Stimulated activated CD4-positive, alpha-beta T cell treated with anti-CD3 and anti-CD28 coated beads, Interleukin-4, amount 100 ng/mL, for 1 hour (primary cell): ENCODE measurements around the gene SQOR.
"Not testable (repeated sequence)": the region's sequence is repeated elsewhere in the genome, so short reads cannot be mapped to it uniquely, and the experiment has no call there.

Source experiments
- DNase-seq: peaks from one replicate; pipeline ENCODE4 v3.0.0-alpha.2; 2020

The SQOR gene

GRCh38 chr15:45635191-45635638 is 386 bp downstream of the SQOR start:
- peak; percentile 67 for DNase-seq

GRCh38 chr15:45635763-45636292 is 999 bp downstream of the SQOR start:
- DNase-seq = no peak

- DNase-seq = no peak
These were observed 2.3 kb downstream of the SQOR start for GRCh38 chr15:45637141-45637540.

- peak; percentile 44 for DNase-seq
These were observed 2.8 kb downstream of the SQOR start for GRCh38 chr15:45637552-45638033.

GRCh38 chr15:45640616-45641015 is 5.8 kb downstream of the SQOR start:
- no peak for DNase-seq

GRCh38 chr15:45641374-45641781 is 6.5 kb downstream of the SQOR start:
- no peak for DNase-seq

GRCh38 chr15:45641999-45642932 is 7.4 kb downstream of the SQOR start:
- no peak for DNase-seq

GRCh38 chr15:45644437-45644836 is 9.6 kb downstream of the SQOR start:
- DNase-seq = no peak

- DNase-seq = no peak
These were observed 10.5 kb downstream of the SQOR start for GRCh38 chr15:45645026-45645980.

- DNase-seq = no peak
These were observed 11.4 kb downstream of the SQOR start for GRCh38 chr15:45646220-45646619.

- DNase-seq = no peak
These were observed 13.0 kb downstream of the SQOR start for GRCh38 chr15:45647828-45648227.

GRCh38 chr15:45648521-45649200 is 13.8 kb downstream of the SQOR start:
- DNase-seq = no peak

- not testable (repeated sequence) for DNase-seq
These were observed 15.2 kb downstream of the SQOR start for GRCh38 chr15:45650007-45650406.

GRCh38 chr15:45650889-45651525 is 16.2 kb downstream of the SQOR start:
- DNase-seq = no peak

GRCh38 chr15:45653702-45654424 is 19.0 kb downstream of the SQOR start:
- DNase-seq = no peak

GRCh38 chr15:45654749-45655148 is 19.9 kb downstream of the SQOR start:
- DNase-seq = no peak

- DNase-seq = no peak
These were observed 22.4 kb downstream of the SQOR start for GRCh38 chr15:45657254-45657653.

GRCh38 chr15:45657764-45658545 is 23.1 kb downstream of the SQOR start:
- no peak for DNase-seq

GRCh38 chr15:45660231-45660979 is 25.6 kb downstream of the SQOR start:
- no peak for DNase-seq

- DNase-seq = no peak
These were observed 27.5 kb downstream of the SQOR start for GRCh38 chr15:45662375-45662774.
